GM13976 (cell line): ENCODE measurements around the gene B3GNT5.

Source experiments
- DNase-seq: peaks from one replicate; pipeline ENCODE4 v3.0.0; 2012; ENCODE audit warnings: low spot score
- in situ Hi-C: fragments of 300-500 bp; cut with MboI; formaldehyde crosslinking; loops from one replicate; pipeline ENCODE4 v1.12.0; 2022; ENCODE audit warnings: low sequenced_read_pairs, mixed read lengths, inconsistent platforms; ENCODE audit not compliant: unreplicated experiment
- TF ChIP-seq, protein P1 (sequence below): IDR thresholded peaks from 2 replicates; pipeline ENCODE4 v1.5.1; 2012; ENCODE audit warnings: borderline replicate concordance, mild to moderate bottlenecking; ENCODE audit not compliant: insufficient read depth; ENCODE audit errors: extremely low read depth, missing control alignments, control extremely low read depth

Gene B3GNT5, protein sequence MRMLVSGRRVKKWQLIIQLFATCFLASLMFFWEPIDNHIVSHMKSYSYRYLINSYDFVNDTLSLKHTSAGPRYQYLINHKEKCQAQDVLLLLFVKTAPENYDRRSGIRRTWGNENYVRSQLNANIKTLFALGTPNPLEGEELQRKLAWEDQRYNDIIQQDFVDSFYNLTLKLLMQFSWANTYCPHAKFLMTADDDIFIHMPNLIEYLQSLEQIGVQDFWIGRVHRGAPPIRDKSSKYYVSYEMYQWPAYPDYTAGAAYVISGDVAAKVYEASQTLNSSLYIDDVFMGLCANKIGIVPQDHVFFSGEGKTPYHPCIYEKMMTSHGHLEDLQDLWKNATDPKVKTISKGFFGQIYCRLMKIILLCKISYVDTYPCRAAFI

DNA sequence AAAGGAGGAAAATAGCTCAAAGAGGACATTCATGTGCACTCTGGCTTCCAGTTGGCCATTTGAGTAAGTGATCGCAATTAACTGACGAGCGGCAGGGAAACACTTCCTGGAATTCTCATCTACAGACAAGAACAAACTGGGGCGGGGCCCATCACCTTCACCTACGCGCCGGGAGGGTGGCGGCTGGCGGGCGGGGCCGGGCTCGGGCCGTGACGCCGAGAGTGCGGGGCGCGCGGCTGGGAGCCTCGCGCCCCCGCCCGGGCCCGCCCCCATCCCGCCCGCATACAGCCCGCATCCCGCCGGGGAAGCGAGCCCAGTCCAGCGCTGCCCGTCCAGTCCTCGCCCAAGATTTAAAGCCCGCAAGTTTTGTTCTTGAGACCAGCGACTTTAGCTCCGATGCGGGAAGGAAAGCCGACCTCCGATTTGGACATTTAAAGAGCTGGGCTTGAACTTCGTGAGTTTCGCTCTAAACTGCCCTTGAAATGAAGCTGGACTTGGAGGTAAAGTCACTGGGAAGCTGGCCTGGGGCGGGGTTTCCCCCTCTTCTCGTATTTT is at the start of gene B3GNT5:
TSS of gene B3GNT5 (plus strand) at position 281 of the 555 bp plus-strand sequence. CDS start 16,546 bp downstream, outside the sequence.
- no peak for DNase-seq
- TF ChIP-seq, protein P1, sequence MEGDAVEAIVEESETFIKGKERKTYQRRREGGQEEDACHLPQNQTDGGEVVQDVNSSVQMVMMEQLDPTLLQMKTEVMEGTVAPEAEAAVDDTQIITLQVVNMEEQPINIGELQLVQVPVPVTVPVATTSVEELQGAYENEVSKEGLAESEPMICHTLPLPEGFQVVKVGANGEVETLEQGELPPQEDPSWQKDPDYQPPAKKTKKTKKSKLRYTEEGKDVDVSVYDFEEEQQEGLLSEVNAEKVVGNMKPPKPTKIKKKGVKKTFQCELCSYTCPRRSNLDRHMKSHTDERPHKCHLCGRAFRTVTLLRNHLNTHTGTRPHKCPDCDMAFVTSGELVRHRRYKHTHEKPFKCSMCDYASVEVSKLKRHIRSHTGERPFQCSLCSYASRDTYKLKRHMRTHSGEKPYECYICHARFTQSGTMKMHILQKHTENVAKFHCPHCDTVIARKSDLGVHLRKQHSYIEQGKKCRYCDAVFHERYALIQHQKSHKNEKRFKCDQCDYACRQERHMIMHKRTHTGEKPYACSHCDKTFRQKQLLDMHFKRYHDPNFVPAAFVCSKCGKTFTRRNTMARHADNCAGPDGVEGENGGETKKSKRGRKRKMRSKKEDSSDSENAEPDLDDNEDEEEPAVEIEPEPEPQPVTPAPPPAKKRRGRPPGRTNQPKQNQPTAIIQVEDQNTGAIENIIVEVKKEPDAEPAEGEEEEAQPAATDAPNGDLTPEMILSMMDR: no peak
- in situ Hi-C loops: no loop called here

DNA sequence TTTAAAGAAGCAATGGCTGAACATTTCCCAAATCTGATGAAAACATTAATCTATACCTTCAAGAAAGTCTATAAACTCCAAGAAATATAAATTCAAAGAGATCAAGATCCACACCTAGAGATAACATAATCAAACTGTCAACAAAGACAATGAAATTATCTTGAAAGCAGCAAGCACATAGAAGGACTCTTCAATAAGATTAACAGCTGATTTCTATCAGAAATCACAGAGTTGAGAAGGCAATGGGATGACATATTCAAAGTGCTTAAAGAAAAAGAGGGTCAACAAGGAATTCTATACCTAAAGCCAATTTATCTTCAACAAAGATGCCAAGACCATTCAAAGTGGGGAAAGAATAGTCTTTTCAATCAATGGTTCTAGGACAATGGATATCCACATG is 49.4 kb upstream of the B3GNT5 start:
- no peak for DNase-seq
- TF ChIP-seq, protein P1: no peak
- in situ Hi-C loops: no loop called here

DNA sequence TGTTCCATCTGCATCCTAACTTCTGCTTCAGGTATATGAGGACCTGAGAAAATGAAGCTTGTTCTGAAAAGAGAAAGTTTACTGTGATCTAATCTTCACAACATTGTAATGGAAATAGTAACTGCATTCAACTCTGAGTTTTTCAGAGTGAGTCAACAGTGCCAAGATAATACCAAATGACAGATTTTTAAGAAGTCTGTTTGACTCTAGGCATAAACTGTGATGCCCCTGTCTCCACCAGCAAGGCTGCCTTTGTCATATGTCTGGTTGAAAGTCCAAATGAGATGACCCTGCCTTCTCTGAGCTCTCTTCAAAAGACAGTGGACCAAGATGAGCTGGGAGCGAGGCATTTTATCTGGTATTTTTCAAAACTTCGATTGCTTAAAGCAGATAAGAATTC is 44.8 kb upstream of the B3GNT5 start:
- in situ Hi-C loops: no loop called here
- no peak for DNase-seq
- TF ChIP-seq, protein P1: no peak

DNA sequence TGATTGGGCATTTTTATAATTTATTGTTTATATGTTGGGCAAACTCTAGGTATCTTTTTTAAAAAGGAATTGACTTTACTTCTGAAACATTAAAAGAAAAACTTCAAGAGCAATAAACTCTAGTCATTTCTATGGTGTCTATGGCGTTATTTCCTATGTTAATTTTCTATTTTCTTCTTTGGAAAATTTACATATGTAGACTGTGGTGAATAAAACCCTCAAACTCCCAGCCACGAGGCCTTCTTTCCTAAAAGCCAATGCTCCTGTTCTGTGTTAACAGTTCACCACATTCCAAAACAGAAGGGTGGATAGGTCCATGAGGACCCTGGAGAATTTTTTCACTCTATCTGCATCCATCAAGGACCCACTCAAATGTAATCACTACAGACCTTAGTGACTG is 44.3 kb upstream of the B3GNT5 start:
- no peak for DNase-seq
- TF ChIP-seq, protein P1: no peak
- in situ Hi-C loops: no loop called here

DNA sequence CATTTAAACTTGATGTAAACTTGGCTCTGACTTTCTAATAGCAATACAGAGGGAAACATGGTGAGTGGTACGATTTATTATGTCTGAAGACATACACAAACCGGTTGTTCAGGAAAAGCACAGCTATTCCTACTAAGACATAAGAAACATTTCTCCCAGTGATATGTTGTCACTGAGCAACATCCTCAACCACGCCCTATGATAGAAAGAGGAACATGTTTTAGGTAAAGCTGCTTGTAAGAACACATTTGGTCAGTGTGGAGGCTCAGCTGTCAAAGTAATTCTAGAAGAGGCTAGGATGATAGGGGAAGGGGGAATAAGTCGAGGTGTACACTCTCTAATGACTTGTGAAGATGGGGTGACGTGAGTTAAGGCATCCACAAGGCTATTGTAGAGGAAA is 42.7 kb upstream of the B3GNT5 start:
- TF ChIP-seq, protein P1: no peak
- in situ Hi-C loops: no loop called here
- no peak for DNase-seq

DNA sequence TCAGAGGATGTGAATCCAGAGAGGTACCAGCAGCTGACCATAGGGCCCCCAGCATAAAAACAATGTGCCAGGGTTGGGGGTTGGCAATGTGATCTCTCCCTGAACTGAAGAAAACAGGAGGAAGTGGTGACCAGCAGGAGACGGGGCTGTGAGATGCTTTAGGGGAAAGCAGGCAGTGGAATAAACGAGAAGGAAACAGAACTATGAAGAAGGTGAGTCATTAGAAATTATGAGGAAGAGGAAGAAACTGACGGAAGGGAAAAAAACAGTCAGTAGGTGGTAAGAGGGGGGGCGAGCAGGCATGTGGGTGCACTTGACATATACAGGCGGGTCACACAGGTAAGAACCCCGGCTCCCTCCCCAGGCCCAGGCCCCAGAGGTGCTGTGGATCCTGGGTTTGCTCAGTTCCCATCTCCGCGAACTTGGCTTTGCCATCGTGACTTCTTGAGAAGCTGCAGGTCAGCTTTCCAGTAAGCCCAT is 42.2 kb upstream of the B3GNT5 start:
- TF ChIP-seq, protein P1: no peak
- no peak for DNase-seq
- in situ Hi-C loops: no loop called here
